GM23338 (cell line): ENCODE results near the gene NCBP1.

Source experiments
- CREB1 ChIP-seq: fragments of 250-450 bp; sonication (Bioruptor Pico); IDR thresholded peaks from 2 replicates; pipeline ENCODE4 v1.5.0; 2020; ENCODE audit warnings: low read depth, mild to moderate bottlenecking, moderate library complexity
- EZH2 ChIP-seq: fragments of 200-600 bp; sonication (generic); IDR thresholded peaks from one replicate; pipeline ENCODE4 v1.8.0; 2017; ENCODE audit warnings: antibody characterized with exemption, mild to moderate bottlenecking, low read depth; ENCODE audit not compliant: unreplicated experiment
- EZH2phosphoT487 ChIP-seq: fragments of 200-600 bp; sonication (generic); IDR thresholded peaks from one replicate; pipeline ENCODE4 v1.8.1; 2018; ENCODE audit warnings: antibody characterized with exemption; ENCODE audit not compliant: unreplicated experiment
- POLR2AphosphoS5 ChIP-seq: IDR thresholded peaks from 2 replicates; pipeline ENCODE4 v1.6.1; 2016; ENCODE audit warnings: antibody characterized with exemption, low read depth
- TF ChIP-seq, protein P1 (sequence below), 2 experiments: fragments of 200-600 bp in 1 of 2; sonication (generic) in 1 of 2; conservative IDR thresholded peaks; 2 replicates each; pipeline versions ENCODE4 v1.5.1 to v1.6.1; 2016 to 2017; ENCODE audit warnings: antibody characterized with exemption in 2 of 2, low read depth in 2 of 2, mild to moderate bottlenecking in 2 of 2, moderate library complexity in 1 of 2
- TF ChIP-seq, protein P2 (sequence below): IDR thresholded peaks from one replicate; pipeline ENCODE4 v1.6.1; 2018; ENCODE audit warnings: antibody characterized with exemption; ENCODE audit not compliant: unreplicated experiment
- TF ChIP-seq, protein P3 (sequence below): IDR thresholded peaks from 2 replicates; pipeline ENCODE4 v1.6.1; 2016; ENCODE audit warnings: antibody characterized with exemption

- TF ChIP-seq EZH2 (no peak), POLR2AphosphoS5 (no peak), EZH2phosphoT487 (no peak), CREB1 (CRISPR knock-in tag) (no peak)
- TF ChIP-seq, protein P1, sequence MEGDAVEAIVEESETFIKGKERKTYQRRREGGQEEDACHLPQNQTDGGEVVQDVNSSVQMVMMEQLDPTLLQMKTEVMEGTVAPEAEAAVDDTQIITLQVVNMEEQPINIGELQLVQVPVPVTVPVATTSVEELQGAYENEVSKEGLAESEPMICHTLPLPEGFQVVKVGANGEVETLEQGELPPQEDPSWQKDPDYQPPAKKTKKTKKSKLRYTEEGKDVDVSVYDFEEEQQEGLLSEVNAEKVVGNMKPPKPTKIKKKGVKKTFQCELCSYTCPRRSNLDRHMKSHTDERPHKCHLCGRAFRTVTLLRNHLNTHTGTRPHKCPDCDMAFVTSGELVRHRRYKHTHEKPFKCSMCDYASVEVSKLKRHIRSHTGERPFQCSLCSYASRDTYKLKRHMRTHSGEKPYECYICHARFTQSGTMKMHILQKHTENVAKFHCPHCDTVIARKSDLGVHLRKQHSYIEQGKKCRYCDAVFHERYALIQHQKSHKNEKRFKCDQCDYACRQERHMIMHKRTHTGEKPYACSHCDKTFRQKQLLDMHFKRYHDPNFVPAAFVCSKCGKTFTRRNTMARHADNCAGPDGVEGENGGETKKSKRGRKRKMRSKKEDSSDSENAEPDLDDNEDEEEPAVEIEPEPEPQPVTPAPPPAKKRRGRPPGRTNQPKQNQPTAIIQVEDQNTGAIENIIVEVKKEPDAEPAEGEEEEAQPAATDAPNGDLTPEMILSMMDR (conservative IDR thresholded peaks at IDR 0.05; ENCODE audit: low read depth in 2 of 2) = no peak
- TF ChIP-seq, protein P2, sequence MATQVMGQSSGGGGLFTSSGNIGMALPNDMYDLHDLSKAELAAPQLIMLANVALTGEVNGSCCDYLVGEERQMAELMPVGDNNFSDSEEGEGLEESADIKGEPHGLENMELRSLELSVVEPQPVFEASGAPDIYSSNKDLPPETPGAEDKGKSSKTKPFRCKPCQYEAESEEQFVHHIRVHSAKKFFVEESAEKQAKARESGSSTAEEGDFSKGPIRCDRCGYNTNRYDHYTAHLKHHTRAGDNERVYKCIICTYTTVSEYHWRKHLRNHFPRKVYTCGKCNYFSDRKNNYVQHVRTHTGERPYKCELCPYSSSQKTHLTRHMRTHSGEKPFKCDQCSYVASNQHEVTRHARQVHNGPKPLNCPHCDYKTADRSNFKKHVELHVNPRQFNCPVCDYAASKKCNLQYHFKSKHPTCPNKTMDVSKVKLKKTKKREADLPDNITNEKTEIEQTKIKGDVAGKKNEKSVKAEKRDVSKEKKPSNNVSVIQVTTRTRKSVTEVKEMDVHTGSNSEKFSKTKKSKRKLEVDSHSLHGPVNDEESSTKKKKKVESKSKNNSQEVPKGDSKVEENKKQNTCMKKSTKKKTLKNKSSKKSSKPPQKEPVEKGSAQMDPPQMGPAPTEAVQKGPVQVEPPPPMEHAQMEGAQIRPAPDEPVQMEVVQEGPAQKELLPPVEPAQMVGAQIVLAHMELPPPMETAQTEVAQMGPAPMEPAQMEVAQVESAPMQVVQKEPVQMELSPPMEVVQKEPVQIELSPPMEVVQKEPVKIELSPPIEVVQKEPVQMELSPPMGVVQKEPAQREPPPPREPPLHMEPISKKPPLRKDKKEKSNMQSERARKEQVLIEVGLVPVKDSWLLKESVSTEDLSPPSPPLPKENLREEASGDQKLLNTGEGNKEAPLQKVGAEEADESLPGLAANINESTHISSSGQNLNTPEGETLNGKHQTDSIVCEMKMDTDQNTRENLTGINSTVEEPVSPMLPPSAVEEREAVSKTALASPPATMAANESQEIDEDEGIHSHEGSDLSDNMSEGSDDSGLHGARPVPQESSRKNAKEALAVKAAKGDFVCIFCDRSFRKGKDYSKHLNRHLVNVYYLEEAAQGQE = no peak
- TF ChIP-seq, protein P3, sequence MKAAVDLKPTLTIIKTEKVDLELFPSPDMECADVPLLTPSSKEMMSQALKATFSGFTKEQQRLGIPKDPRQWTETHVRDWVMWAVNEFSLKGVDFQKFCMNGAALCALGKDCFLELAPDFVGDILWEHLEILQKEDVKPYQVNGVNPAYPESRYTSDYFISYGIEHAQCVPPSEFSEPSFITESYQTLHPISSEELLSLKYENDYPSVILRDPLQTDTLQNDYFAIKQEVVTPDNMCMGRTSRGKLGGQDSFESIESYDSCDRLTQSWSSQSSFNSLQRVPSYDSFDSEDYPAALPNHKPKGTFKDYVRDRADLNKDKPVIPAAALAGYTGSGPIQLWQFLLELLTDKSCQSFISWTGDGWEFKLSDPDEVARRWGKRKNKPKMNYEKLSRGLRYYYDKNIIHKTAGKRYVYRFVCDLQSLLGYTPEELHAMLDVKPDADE = no peak
Measured at GRCh38 chr9:97592126-97592525, 41.5 kb upstream of the NCBP1 start.
